HG03196 (cell line): ENCODE data around the gene PSMD9.
"Not testable (repeated sequence)": the region's sequence is repeated elsewhere in the genome, so short reads cannot be mapped to it uniquely, and the experiment has no call there.

Experiments
- ATAC-seq: cut with Tn5 transposase; IDR thresholded peaks from one replicate; pipeline ENCODE4 v1.9.1; 2021; ENCODE audit not compliant: unreplicated experiment

Gene PSMD9

GRCh38 chr12:121888478-121889273, at the start of gene PSMD9:
Gene PSMD9 (plus strand): TSS chr12:121888790. CDS start chr12:121888857, 67 bp downstream.
- ATAC-seq: peak; percentile 93

DNA sequence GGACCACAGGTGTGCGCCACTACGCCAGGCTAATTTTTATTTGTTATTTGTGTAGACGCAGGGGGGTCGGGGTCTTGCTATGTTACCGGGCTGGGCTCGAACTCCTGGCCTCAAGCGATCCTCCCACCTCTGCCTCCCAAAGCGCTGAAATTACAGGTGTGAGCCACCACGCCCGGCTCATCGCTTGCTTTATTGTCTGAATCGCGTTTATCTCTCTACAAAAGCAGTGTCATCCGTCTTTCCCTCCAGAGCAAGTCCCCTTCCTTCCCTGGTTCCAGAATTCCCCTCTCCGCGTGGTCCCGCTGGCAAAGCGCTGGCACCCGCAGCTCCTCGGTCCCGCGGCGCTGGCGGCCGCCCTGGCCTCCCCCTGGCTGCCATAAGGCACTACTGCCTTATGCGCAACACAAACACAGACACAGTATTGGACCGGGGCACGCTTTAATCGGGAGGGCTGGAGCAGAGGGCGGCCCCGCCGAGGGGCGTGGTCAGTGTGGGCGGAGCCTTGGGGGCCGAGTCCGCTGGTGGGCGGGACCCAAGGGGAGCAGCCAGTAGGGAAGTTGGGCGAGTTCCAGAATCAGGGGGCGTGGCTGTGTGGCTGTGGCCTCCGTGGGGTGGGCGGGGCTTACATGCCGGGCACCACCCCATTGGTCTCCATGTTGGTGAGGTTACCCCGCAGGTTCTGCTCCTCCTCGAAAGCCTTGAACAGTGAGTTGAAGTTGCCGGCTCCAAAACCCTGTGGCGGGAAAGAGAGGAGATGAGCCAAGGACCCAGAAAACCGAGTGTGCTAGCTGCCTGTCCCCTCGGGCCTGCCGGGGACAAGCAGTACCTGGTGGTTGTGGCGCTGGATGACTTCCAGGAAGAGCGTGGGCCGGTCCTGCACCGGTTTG, 49.2 kb upstream of the PSMD9 start:
- peak; percentile 93 for ATAC-seq

DNA sequence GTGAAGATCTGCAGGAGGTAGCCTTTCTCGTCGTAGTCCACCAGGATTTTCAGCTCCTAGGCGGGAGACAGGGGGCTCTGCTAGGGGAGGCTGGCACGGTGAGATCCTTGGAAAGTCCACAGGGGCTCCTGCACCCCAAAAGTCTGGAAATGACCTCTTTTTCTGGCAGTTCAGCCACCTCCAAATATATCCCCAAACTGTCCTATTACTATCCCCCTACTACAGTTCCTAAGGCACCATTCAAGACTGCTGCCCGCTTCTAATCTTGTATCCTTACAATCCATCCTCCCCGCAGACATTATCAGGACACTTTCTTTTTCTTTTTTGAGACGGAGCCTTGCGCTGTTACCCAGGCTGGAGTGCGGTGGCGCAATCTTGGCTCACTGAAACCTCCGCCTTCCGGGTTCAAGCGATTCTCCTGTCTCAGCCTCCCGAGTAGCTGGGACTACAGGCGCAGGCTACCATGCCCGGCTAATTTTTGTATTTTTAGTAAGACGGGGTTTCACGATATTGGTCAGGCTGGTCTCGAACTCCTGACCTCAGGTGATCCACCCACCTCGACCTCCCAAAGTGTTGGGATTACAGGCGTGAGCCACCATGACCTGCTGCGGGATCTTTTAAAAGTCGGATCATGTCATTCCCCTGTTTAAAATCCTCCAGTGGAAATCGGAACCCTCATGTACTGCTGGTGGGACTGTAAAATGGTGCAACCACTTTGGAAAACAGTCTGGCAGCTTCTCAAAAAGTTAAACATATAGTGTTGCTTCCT, 48.4 kb upstream of the PSMD9 start:
- ATAC-seq: no peak

DNA sequence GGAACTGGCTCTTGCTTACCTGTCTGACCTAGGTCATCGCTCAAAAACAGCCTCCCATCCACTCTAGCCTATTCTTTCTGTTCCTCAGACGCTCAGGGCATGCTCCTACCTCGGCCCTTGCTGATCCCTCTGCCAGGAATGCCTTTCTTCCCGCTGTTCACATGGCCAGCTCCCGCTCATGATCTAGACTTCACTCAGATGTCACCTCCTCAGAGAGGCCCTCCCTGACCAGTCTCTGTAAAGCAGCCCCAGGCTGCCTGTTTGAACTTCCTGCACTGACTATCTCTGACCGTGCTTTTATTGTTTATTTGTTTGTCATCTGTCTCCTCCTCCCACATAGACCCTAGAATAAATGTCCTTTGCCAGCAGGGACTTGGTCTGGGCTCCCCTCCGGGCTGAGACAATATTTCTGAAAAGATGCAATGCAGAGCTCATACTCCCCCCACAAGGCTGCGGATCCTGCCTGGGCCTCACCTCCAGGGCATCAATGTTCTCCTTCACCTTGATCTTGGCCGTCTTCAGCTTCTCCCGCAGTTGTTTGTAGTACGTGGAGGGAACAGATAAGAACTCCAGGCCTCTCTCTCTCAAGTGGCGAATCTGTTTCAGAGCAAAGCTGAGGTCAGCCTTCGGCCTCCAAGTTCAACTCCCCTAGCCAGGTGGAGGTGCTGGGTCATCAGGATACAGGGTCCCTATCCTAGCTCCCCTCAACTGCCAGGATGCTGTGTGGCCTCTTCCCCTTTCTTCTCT, 45.2 kb upstream of the PSMD9 start:
- no peak for ATAC-seq

GRCh38 chr12:121845701-121846100, 42.9 kb upstream of the PSMD9 start:
- no peak for ATAC-seq

DNA sequence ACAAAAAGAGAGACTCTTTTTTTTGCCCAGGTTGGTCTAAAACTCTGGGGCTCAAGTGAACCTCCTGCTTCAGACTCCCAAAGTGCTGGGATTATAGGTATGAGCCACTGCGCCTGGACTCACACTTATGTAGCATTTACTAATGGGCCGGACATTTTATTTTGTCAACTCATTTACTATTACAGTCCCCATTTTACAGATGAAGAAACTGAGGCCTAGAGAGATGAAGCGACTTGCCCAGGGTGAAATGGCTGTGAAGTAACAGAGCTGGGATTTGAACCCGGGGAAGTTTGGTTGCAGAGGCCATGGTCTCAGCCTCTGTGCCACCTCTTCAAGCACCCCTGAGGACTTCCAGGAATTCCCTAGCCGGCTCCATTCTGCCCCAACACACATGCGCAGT, 39.4 kb upstream of the PSMD9 start:
- ATAC-seq: no peak

DNA sequence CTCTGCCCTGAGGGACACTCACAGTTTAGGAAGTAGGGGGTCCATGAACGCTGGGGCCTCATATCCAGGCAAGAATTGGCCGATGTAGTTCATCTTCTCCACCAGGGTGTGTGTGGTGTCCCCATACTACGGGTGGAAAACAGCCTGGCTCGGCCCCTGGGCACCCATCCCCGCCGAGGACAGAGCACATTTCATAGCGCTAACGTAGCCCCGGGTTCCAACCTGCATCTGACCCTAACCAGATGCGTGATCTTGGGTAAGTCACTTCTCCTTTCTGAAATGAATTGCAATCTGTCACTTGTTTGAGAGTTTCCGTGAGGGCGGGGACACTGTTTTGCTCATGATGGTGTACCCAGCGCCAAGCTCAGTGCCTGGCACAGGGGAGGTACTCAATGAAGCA, 38.9 kb upstream of the PSMD9 start:
- no peak for ATAC-seq

DNA sequence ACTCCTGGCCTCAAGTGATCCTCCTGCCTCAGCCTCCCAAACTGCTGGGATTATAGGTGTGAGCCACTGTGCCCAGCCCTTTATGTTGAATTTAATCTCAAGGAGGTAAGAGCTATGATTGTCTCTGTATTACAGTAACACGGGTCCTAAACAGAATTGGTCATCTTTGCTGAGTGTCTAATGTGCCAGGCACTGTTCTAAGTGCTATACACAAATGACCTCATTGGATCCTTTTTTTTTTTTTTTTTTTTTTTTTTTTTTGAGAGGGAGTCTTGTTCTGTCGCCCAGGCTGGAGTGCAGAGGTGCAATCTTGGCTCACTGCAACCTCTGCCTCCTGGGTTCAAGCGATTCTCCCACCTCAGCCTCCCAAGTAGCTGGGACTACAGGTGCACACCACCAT, 36.2 kb upstream of the PSMD9 start:
- ATAC-seq: not testable (repeated sequence)

DNA sequence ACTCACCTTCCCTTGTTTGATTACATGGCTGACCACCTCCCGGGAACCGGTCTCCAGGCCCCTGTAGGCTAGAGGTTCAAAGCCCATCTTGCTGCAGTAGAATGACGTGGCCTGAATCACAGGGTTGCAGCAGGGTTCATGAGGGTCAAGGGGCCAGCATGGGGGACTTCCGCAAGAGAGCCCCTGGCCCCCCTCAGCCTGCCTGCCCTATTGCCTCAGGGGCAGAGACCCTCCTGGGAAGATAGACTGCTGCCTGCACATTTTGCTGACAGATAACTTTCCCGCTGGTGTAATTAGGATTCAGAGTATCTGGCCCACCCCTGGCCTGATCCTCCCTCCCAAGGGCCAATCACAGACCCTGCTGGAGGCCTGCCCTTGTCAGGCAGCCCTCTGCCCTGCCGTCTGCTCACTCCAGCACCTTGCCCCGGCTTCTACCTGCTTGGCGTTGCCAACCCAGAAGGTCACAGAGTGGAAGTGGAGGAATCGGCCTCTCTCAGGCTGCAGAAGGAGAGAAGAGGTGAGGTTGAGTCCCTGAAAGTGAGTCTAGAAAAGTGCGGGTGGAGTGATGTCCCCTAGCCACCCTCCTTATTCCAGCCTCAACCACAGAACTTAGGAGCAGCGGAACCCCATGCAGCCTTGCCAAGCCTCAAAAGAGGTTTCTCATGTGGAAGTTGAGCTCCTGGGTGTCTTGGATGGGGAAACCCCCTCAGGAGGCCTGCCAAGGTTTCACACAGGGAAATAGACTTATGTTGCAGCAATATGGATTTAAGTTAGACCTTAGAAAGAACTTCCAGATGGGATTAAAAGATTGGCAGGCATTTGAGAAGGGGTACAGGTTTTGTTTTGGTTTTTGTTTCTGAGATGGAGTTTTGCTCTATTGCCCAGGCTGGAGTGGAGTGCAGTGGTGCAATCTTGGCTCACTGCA, 31.0 kb upstream of the PSMD9 start:
- no peak for ATAC-seq

DNA sequence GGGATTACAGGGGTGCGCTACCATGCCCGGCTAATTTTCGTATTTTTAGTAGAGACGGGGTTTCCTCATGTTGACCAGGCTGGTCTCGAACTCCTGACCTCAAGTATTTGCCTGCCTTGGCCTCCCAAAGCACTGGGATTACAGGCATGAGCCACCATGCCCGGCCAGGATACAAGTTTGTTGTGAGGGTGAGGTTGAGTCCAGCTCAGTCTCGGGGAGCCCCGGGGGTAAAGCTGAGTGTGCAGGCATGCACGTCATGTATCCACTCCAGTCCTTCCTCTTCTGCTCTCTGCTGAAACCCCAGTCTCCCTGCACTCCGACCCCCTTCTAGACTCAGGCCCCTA, 30.3 kb upstream of the PSMD9 start:
- no peak for ATAC-seq

GRCh38 chr12:121858662-121859572, 29.7 kb upstream of the PSMD9 start, which contains the start of gene HPD:
Gene HPD (minus strand): TSS chr12:121858859. CDS start chr12:121858823, 36 bp downstream.
- no peak for ATAC-seq

DNA sequence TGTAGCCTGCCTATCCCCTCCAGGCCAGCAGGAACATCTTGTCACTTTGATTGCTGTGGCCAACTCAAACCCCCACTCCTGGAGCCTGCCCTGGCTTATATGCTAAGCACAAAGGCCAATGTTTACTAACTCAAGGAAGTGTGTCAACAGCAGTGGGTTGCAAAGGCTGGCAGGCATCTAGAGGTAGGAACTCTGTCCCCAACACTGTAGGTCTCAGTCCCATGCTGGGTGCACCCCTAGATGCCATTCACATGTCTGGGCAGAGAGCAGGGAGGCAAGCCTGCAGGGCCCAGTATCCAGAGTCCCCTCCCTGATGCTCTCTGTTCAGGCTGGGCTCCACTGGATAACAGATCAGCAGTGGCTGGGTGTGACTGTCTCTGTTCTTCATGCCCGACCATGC, 28.3 kb upstream of the PSMD9 start:
- ATAC-seq: no peak

DNA sequence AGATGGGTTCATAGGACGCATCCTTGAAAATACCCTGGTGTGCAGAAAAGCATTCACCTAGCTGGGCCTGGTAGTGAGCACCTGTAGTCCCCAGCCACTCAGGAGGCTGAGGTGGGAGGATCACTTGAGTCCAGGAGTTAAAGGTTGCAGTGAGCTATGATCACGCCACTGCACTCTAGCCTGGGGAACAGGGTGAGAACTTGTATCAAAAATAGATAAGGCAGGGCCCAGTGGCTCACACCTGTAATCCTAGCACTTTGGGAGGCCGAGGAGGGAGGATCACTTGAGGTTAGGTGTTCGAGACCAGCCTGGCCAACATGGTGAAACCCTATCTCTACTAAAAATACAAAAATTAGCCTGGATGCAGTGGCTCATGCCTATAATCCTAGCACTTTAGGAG, 27.9 kb upstream of the PSMD9 start:
- not testable (repeated sequence) for ATAC-seq

DNA sequence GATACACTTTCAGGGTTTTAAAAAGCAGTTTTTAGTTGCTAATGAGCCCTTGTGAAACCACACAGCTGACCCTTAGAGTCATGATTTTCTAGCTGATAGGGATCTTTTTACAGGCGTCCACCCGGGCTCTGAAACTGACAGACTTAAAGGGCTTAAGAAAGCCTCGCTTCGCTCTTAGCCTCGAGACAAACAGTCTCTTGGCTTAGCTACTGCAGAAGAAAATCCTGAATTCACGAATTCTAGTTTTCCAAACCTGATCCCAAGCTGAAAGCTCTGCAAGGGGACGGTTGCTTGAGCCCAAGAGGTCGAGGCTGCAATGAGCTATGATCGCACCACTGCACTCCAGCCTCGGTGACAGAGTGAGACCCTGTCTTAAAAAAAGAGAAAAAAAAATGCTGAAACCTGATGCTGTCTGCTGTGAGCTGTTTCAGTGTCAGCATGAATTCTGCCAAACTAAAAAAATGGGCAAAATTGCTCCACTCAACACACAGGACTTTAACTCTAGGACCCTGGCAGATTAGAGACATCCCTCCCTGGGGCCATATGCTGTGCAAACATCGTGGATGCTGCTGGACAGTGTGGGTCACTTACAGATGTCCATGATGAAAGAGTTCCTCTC, 26.8 kb upstream of the PSMD9 start:
- ATAC-seq: no peak

DNA sequence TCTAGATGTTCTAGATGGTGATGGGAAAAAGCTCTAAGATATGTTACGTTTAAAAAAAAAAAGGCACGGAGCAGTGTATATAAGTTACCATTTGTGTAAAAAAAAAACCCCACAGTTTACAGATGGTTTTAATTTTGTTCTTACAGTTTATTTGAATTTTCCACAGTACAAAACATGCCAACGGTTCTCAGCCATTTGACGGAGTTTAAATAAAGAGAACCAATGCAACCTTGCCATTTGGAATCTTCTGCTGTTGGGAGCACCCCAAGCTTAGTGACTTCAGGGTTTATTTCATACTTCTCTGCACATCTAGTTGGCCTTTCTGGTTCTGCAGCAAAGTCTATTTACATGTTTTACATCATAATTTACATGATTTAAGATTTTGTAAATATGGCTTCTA, 22.3 kb upstream of the PSMD9 start:
- ATAC-seq: no peak

- not testable (repeated sequence) for ATAC-seq
These were observed 19.4 kb upstream of the PSMD9 start for GRCh38 chr12:121869229-121869628.

DNA sequence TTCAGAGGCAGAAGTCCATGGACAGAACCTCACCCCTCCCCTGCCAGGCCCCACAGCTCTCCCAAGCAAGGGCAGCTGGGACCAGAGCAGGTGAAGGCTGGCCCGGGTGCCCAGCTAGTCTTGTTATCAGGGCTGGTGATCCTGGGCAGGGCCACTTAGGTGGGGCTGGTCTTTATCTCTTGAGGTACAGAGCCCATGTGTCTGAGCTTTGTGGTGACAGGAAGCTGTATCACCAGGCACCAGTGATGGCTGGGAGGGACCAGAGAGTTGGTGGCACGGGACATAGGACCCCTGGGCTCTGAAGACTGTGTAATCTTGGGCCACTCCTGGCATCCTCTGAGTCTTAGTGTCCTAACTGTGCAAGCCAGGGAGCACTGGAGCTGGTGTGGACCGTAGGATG, 17.1 kb upstream of the PSMD9 start:
- ATAC-seq: no peak

DNA sequence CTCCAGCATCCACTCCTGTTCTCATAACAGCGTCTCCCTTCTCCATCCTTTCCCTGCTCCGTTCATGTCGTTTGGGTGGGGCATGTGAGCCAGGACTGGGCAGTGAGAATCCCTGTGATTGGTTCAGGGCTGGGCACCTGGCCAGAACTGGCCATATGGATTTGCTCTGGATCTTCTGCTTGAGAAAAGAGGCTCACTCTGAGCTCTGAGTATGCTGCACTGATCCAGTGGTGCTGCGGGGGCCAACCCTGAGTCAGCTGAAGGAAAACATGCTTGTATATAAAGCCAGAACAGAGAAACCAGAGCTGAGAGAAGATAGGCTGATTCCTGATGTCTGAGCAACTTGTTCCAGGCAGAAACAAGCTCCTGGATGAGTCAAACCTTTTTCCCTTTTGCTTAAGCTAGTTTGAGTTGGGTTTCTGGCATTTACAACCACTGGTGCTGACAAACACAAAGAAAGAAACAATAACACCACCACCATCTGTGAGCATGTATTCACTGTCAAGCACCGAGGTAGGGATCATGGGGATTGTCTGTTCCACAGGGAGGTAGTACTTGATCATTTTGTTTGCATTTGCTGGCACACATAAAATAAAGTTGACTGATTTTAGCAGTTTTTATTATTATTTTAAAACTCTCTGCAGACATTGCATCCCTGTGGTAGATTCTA, 15.9 kb upstream of the PSMD9 start:
- no peak for ATAC-seq
